Measurements from ENCODE around the gene CCL28. TPM values are rescaled to one million over a fixed set of nuclear protein-coding genes. Genes with fewer than 3 reads are reported as not detected.

The CCL28 gene
- total RNA-seq, 6 experiments from 2014 or later: 0.05 TPM; not detected in 5

DNA sequence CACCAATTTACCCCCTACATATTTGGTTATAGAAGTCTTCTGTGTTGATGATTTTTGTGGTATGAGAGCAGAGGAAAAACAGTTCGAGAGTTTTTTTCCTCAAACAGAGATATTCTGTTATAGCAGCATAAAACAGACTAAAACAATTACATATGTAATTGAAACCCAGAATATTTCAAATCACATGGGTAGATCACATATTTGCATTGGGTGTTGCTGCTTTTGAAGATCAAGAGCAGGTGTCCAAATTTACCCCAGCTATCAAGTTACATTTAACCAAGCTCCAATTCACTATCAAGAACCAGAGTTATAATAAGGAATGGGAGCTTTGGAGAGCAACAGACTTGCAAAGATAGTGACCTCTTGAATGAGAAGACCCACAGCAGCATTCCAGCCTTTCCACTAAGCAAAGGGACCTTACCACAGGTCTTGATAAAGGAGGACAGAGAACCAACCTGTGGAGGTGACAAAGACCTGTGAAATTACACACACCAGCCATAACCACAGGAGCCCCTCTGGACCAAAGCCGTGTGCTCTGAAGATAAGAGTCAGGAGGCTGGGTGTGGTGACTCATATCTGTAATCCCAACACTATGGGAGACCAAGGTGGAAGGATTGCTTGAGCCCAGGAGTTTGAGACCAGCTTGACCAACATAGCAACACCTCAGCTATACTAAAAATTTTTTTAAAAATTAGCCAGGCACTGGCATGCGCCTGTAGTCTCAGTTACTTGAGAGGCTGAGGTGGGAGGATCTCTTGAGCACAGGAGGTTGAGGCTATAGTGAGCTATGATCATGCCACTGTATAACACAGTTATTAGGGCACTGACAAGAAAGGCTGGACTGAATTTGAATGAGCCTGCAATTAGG is 4.0 kb upstream of the CCL28 start:
- no peak for DNase-seq
- Mint-ChIP-seq H3K9me3 (no peaks in the 10 kb centered on the region), H3K27ac (no peak overlapping the region), H3K4me3 (no peak overlapping the region), H3K27me3 (ENCODE audit: insufficient read depth) (peaks cover 11% of the 10 kb centered on the region), H3K36me3 (ENCODE audit: low read depth) (no peaks in the 10 kb centered on the region), H3K4me1 (ENCODE audit: low read depth) (no peaks in the 10 kb centered on the region)
- TF ChIP-seq, protein P1, sequence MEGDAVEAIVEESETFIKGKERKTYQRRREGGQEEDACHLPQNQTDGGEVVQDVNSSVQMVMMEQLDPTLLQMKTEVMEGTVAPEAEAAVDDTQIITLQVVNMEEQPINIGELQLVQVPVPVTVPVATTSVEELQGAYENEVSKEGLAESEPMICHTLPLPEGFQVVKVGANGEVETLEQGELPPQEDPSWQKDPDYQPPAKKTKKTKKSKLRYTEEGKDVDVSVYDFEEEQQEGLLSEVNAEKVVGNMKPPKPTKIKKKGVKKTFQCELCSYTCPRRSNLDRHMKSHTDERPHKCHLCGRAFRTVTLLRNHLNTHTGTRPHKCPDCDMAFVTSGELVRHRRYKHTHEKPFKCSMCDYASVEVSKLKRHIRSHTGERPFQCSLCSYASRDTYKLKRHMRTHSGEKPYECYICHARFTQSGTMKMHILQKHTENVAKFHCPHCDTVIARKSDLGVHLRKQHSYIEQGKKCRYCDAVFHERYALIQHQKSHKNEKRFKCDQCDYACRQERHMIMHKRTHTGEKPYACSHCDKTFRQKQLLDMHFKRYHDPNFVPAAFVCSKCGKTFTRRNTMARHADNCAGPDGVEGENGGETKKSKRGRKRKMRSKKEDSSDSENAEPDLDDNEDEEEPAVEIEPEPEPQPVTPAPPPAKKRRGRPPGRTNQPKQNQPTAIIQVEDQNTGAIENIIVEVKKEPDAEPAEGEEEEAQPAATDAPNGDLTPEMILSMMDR (IDR thresholded peaks at IDR 0.05): no peak

DNA sequence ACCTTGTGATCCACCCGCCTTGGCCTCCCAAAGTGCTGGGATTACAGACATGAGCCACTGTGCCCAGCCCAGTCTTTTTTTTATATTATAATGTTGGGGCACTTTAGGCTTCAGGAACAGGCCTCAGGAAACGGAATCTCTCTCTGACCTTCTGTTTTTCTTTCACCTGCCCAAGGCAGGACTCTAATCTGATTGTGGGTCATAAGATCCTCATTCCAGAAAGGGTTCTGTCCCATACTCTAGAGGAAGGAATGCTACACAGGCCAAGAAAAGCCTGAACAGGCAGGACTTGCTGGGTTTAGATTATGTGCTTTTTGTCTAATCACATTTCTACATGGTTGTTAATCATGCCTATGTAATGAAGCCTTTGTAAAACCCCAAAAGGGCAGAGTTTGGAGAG is 1.8 kb upstream of the CCL28 start:
- no peak overlapping the region for H3K27ac Mint-ChIP-seq
- no peaks in the 10 kb centered on the region for H3K9me3 Mint-ChIP-seq
- TF ChIP-seq, protein P1 (IDR thresholded peaks at IDR 0.05): no peak
- H3K4me1 Mint-ChIP-seq (ENCODE audit: low read depth): no peaks in the 10 kb centered on the region
- H3K27me3 Mint-ChIP-seq (ENCODE audit: insufficient read depth): peaks cover 9% of the 10 kb centered on the region
- no peak for DNase-seq
- no peak overlapping the region for H3K4me3 Mint-ChIP-seq
- H3K36me3 Mint-ChIP-seq (ENCODE audit: low read depth): no peaks in the 10 kb centered on the region

DNA sequence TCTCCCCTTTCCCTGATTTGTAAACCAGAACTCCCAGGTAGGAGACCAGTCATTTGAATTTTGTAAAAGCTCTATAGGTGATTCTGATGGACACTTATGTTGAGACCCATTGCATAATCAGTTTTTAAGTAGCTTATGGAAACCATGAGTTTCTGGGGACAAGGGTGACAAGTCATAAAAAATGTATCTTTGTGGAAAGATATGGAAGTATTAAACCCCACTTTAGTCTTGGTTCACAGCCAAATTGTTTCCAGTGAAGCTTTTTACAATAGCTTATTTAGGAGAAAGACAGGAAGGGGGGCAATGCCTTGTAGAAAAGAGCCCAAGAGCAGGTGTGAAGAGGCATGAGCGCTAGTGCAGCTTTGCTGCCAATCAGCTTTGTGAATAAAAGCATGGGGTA is 453 bp upstream of the CCL28 start:
- DNase-seq: no peak
- H3K36me3 Mint-ChIP-seq (ENCODE audit: low read depth): no peaks in the 10 kb centered on the region
- H3K9me3 Mint-ChIP-seq: no peaks in the 10 kb centered on the region
- H3K4me3 Mint-ChIP-seq: no peak overlapping the region
- no peaks in the 10 kb centered on the region for H3K4me1 Mint-ChIP-seq (ENCODE audit: low read depth)
- TF ChIP-seq, protein P1 (IDR thresholded peaks at IDR 0.05): no peak
- no peak overlapping the region for H3K27ac Mint-ChIP-seq
- peaks cover 5% of the 10 kb centered on the region for H3K27me3 Mint-ChIP-seq (ENCODE audit: insufficient read depth)

DNA sequence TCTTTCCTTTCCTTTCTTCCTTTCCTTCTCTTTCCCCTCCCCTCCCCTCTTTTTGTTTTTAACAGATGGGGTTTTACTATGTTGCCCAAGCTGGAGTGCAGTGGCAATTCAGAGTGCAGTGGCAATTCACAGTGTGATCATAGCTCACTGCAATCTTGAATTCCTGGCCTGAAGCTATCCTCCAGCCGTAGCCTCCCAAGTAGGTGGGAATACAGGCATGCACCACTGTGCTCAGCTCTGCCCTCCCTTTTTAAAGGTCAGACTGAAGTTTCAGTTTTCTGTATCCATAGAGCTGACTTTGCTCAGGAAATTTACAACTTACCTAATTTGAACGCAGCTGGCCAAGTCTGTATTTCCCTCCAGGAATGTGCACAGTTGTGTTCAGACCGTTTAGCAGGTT is 696 bp downstream of the CCL28 start:
- no peak overlapping the region for H3K27ac Mint-ChIP-seq
- no peaks in the 10 kb centered on the region for H3K4me1 Mint-ChIP-seq (ENCODE audit: low read depth)
- no peaks in the 10 kb centered on the region for H3K36me3 Mint-ChIP-seq (ENCODE audit: low read depth)
- H3K27me3 Mint-ChIP-seq (ENCODE audit: insufficient read depth): peaks cover 8% of the 10 kb centered on the region
- H3K4me3 Mint-ChIP-seq: no peak overlapping the region
- H3K9me3 Mint-ChIP-seq: no peaks in the 10 kb centered on the region
- no peak for DNase-seq
- TF ChIP-seq, protein P1 (IDR thresholded peaks at IDR 0.05): no peak

DNA sequence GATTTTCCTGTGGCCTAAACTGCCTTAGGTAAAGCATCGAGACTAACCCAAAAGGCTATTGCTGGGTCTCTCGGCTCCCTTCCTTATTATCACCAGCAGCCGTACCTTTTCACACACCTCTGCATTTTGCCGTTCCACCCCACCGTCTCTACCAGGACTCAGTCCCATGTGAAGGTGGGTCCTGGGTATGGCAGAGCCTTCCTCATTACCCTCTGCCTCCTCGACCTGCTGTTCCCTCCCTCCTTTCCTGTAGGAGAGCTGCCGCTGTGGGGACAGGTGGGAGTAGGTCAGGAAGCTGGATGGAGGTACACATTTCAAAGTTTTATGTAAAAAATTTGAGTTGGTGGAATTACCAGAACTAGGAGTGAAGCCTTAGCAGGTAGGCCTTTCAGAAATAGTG is 1.8 kb downstream of the CCL28 start:
- Mint-ChIP-seq H3K9me3 (no peaks in the 10 kb centered on the region), H3K27ac (no peak overlapping the region), H3K4me1 (ENCODE audit: low read depth) (no peaks in the 10 kb centered on the region), H3K36me3 (ENCODE audit: low read depth) (no peaks in the 10 kb centered on the region), H3K27me3 (ENCODE audit: insufficient read depth) (peaks cover 9% of the 10 kb centered on the region), H3K4me3 (no peak overlapping the region)
- no peak for DNase-seq
- TF ChIP-seq, protein P1 (IDR thresholded peaks at IDR 0.05): no peak

All from HFFc6 (cell line).